Forelimb muscle (tissue), 1 donor: Measurements from ENCODE around the gene ATOH8. TPM values are rescaled to one million over a fixed set of nuclear protein-coding genes. Genes with fewer than 3 reads are reported as not detected.
"Not testable (repeated sequence)": the region's sequence is repeated elsewhere in the genome, so short reads cannot be mapped to it uniquely, and the experiment has no call there.

Source experiments
- DNase-seq: peaks from one replicate; pipeline ENCODE4 v3.0.0-alpha.2; 2013; ENCODE audit warnings: low read depth
- polyA plus RNA-seq: library from polyadenylated mRNA; unstranded; fragments of 120-200 nt; gene quantifications from one replicate; pipeline ENCODE4 v1.2.1, GENCODE V29; 2013; ENCODE audit not compliant: insufficient read length

The ATOH8 gene, protein sequence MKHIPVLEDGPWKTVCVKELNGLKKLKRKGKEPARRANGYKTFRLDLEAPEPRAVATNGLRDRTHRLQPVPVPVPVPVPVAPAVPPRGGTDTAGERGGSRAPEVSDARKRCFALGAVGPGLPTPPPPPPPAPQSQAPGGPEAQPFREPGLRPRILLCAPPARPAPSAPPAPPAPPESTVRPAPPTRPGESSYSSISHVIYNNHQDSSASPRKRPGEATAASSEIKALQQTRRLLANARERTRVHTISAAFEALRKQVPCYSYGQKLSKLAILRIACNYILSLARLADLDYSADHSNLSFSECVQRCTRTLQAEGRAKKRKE
- polyA plus RNA-seq: 21.1 TPM

GRCh38 chr2:85753525-85754312, at the start of gene ATOH8:
ATOH8 (plus strand) TSS chr2:85753991; CDS start chr2:85754190, 199 bp downstream.
- no peak for DNase-seq

GRCh38 chr2:85704038-85704437, 49.8 kb upstream of the ATOH8 start:
- DNase-seq: no peak

DNA sequence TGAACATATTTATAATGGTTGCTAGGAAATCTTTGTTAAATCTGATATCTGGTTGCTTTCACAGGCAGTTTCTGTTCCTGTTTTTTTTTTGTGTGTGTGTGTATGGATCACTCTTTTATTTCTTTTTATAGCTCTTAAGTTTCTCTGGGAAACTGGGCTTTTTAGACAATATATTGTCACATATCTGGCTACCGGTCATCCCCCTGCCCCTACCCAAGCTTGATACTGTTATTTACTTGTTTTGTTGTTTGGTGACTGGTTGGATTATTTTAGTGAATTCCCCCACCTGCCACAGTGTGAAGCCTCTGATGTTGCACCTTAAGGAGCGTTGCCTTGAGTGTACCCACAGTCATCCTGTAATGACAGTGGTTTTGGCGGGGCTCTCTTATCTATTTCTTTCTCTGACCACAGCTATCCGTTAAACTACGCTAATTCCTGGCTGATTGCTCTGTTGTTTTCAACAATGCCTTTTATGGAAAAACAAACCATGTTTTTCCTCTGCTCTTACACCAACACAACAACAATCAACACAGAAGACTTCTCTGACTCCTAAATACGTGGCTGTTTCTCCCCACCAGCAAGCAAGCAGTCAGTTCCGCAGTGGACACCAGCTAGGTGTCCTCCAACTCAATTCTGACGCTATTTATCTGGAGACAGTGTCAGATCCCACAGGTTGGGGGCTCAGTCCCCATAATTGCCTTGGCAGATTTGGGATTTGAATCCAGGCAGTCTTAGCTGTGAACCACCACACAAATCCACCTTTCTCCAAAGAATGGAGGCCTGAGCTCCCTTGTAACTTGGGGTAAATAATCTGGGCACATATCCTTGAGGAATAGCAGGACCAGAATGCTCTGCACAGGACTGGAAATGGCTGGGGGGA, 48.8 kb upstream of the ATOH8 start:
- no peak for DNase-seq

DNA sequence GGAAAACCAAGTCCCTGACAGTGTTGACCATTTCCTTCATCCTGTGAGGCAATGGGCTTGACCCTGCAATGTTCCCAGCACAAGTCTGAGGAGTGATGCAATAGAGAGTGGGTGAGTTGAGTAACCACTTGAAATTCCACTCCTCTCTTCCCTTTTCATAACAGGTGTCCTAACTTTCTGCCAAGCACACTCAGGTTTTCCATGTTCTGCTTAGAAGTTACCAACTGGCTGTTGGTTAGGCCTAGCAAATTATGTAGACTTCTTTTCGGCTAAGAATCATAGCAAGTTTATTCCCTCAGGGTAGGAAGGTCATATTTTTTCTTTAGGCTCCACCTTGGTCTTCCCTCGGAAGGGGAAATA, 48.1 kb upstream of the ATOH8 start:
- no peak for DNase-seq

DNA sequence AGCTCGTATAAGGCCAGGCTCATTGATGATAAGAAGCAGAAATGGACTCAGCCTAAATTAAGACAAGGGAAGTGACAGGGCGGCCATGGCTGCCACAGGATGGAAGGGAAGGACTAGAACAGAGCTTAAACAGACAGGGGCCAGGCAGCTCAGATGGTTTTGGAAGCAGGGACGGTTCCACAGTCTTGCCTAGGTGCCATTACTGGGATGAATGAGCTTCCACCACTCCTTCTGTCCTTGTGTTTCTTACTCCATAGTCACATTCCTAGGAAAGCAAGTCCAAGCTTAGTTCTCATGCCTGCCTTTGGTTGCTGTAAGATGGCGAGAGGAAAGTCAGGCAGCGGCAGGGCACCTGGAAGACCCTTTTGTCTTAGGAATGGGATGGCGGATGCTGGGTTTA, 47.7 kb upstream of the ATOH8 start:
- DNase-seq: no peak

GRCh38 chr2:85706599-85707296, 47.0 kb upstream of the ATOH8 start:
- DNase-seq: no peak

GRCh38 chr2:85707304-85707703, 46.5 kb upstream of the ATOH8 start:
- peak; percentile 83 for DNase-seq

- no peak for DNase-seq
Observed at GRCh38 chr2:85708641-85709040, 45.1 kb upstream of the ATOH8 start.

DNA sequence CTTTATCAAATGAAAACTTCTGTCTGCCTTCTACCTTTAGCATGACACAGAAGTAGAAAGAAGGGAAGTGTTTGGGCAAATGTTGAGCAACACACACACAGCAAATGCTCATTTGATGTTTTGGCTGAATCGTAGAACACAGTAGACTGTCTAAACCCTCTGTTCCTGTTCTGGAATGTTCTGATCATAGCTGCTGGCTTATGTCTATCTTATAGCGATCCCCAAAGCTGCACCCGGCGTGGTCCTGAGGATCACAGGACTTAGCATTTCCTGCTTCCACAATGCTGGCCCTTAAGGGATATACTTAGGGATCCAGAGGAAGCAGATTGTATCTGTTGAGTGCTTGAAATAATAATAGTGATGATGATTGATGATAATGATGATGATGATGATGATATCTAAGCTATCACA, 44.4 kb upstream of the ATOH8 start:
- no peak for DNase-seq

GRCh38 chr2:85710687-85711577, 42.9 kb upstream of the ATOH8 start:
- no peak for DNase-seq

- no peak for DNase-seq
Observed at GRCh38 chr2:85711578-85712060, 42.2 kb upstream of the ATOH8 start.

- no peak for DNase-seq
Observed at GRCh38 chr2:85712336-85712735, 41.5 kb upstream of the ATOH8 start.

GRCh38 chr2:85712849-85713612, 40.8 kb upstream of the ATOH8 start:
- DNase-seq: no peak

- no peak for DNase-seq
Observed at GRCh38 chr2:85713836-85714235, 40.0 kb upstream of the ATOH8 start.

- DNase-seq: not testable (repeated sequence)
Observed at GRCh38 chr2:85714421-85714820, 39.4 kb upstream of the ATOH8 start.

GRCh38 chr2:85714841-85715240, 39.0 kb upstream of the ATOH8 start:
- no peak for DNase-seq

GRCh38 chr2:85716346-85716914, 37.4 kb upstream of the ATOH8 start:
- no peak for DNase-seq

DNA sequence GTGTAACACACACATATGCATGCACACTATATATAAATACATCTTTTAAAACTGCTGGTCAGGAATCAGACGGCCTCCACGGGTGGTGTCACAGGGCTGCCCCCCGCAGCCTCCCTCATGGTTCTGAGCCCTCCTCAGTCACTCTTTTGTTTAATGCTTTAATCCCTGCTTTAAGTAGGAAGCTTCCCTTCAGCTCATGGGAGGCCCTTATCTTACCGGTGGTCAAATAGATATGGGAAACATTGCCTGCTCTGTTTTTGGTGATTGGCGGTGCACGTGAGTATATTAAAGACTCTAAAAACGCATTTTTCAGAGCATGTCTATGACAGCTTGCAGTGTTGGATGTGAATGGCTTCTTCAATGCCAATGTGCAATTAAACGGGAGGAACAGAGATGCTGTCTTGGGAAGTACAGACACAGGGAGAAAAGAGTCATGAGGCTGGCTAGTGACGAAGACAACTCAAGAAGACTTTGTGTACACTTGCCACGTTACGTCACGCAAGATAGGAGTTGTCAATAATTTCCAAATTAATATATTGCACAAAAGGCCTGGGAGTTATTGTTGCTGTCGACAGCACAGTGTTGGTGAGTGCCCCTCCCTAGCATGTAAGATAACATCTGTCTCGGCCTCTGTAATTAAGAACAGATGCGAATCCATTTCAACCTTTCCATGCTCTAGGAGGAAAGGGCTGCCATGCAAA, 36.3 kb upstream of the ATOH8 start:
- DNase-seq: no peak

DNA sequence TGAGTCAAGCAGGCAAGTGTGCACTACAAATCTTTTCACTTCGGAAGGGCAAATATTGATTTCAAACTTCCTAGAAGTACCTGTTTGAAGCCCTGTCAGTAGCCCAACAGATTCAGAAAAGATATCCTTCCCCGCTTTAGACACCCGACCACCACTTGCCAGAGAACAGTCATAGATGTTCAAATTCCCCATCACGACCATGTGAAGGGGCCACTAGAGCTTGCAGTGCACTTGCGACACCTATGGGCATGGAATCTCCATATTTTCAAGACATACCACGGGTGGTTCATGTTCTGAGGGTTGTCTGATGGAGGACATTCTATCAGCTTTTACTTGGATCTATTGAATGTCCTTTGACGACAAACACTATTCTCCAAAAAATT, 35.8 kb upstream of the ATOH8 start:
- DNase-seq: no peak
